Transverse colon (tissue), 3 donors: ENCODE data around the gene PPP1R3A.

Experiments
- CTCF ChIP-seq, 5 experiments: fragments of 200-600 bp in 3 of 5; fragments of 450-650 bp in 2 of 5; sonication (generic) in 3 of 5; IDR thresholded peaks; 1 replicate in 2 of 5; 2 replicates in 3 of 5; pipeline ENCODE4 v1.5.1; 2016 to 2017; ENCODE audit warnings: antibody characterized with exemption in 5 of 5, inconsistent platforms in 3 of 5, mild to moderate bottlenecking in 2 of 5, moderate library complexity in 1 of 5
- EP300 ChIP-seq: sonication (generic); formaldehyde crosslinking; IDR thresholded peaks from one replicate; pipeline ENCODE4 v1.6.1; 2017; ENCODE audit warnings: antibody characterized with exemption, low read depth
- POLR2A ChIP-seq: fragments of 450-650 bp; IDR thresholded peaks from one replicate; pipeline ENCODE4 v1.6.1; 2016; ENCODE audit warnings: antibody characterized with exemption, mild to moderate bottlenecking, moderate library complexity

GRCh38 chr7:113904521-113904920, 14.3 kb downstream of the PPP1R3A start:
- no peak for TF ChIP-seq CTCF (IDR thresholded peaks at IDR 0.05)
- TF ChIP-seq POLR2A = no peak
- no peak for TF ChIP-seq EP300
